K562 (cell line): Measurements from ENCODE around the gene TIMM50. TPM values are rescaled to one million over a fixed set of nuclear protein-coding genes. Genes with fewer than 3 reads are reported as not detected.

Experiments
- CCNT2 ChIP-seq: IDR thresholded peaks from 2 replicates; pipeline ENCODE4 v1.6.1; 2011; ENCODE audit warnings: borderline replicate concordance, low read depth, mild to moderate bottlenecking, moderate library complexity, mixed read lengths, low read length; ENCODE audit not compliant: insufficient read length; ENCODE audit errors: extremely low read depth
- CREM ChIP-seq: IDR thresholded peaks from 2 replicates; pipeline ENCODE4 v1.6.1; 2014; ENCODE audit warnings: antibody characterized with exemption, low read depth
- E2F1 ChIP-seq: sonication (generic); formaldehyde crosslinking; IDR thresholded peaks from 2 replicates; pipeline ENCODE4 v1.8.1; 2023; ENCODE audit warnings: mild to moderate bottlenecking, missing genetic modification reagents, moderate library complexity
- ERF ChIP-seq: fragments of 450-650 bp; formaldehyde crosslinking; IDR thresholded peaks from 2 replicates; pipeline ENCODE4 v1.4.0; 2020; ENCODE audit warnings: mild to moderate bottlenecking, mixed read lengths
- NFE2L1 ChIP-seq: fragments of 450-650 bp; IDR thresholded peaks from 2 replicates; pipeline ENCODE4 v1.6.1; 2016; ENCODE audit warnings: missing genetic modification characterization, low read depth, mild to moderate bottlenecking, missing compliant biosample characterization, moderate library complexity, borderline replicate concordance
- NFRKB ChIP-seq: fragments of 450-650 bp; IDR thresholded peaks from 2 replicates; pipeline ENCODE4 v1.6.1; 2016; ENCODE audit warnings: low read depth
- POLR3G ChIP-seq: IDR thresholded peaks from 2 replicates; pipeline ENCODE4 v1.6.1; 2011; ENCODE audit not compliant: insufficient read length, insufficient replicate concordance; ENCODE audit errors: extremely low read depth
- TRIM24 ChIP-seq, 2 experiments: fragments of 450-650 bp; IDR thresholded peaks; 2 replicates each; pipeline ENCODE4 v1.6.1; 2016
- ZBTB17 ChIP-seq: fragments of 450-650 bp; formaldehyde crosslinking; IDR thresholded peaks from 2 replicates; pipeline ENCODE4 v1.4.0; 2020; ENCODE audit warnings: mild to moderate bottlenecking
- ZBTB33 ChIP-seq: sonication (generic); formaldehyde crosslinking; IDR thresholded peaks from 2 replicates; pipeline ENCODE4 v1.8.1; 2023; ENCODE audit warnings: mild to moderate bottlenecking, missing genetic modification reagents
- ZFP30 ChIP-seq: fragments of 250-450 bp; sonication (Bioruptor Pico); IDR thresholded peaks from 2 replicates; pipeline ENCODE4 v1.8.0; 2022; ENCODE audit warnings: moderate library complexity, mild to moderate bottlenecking, inconsistent platforms, borderline replicate concordance
- ZKSCAN1 ChIP-seq: fragments of 150-350 bp; IDR thresholded peaks from 2 replicates; pipeline ENCODE4 v1.6.1; 2016; ENCODE audit warnings: low read depth, low read length
- ZKSCAN8 ChIP-seq: fragments of 200-800 bp; sonication (Bioruptor generic); IDR thresholded peaks from 2 replicates; pipeline ENCODE4 v1.6.1; 2016; ENCODE audit warnings: missing genetic modification characterization, missing compliant biosample characterization
- ZNF133 ChIP-seq: fragments of 250-450 bp; sonication (Bioruptor Pico); IDR thresholded peaks from 2 replicates; pipeline ENCODE4 v1.4.0; 2020; ENCODE audit warnings: mild to moderate bottlenecking
- ZNF197 ChIP-seq: fragments of 200-800 bp; sonication (Bioruptor generic); IDR thresholded peaks from 2 replicates; pipeline ENCODE4 v1.6.1; 2016; ENCODE audit warnings: low read depth, missing genetic modification characterization, missing compliant biosample characterization
- ZNF263 ChIP-seq: sonication (generic); formaldehyde crosslinking; IDR thresholded peaks from 2 replicates; pipeline ENCODE4 v1.8.0; 2022; ENCODE audit warnings: mild to moderate bottlenecking, missing genetic modification reagents, borderline replicate concordance
- ZNF41 ChIP-seq: fragments of 250-450 bp; sonication (Bioruptor Pico); conservative IDR thresholded peaks from 2 replicates; pipeline ENCODE4 v1.4.0; 2020; ENCODE audit warnings: mild to moderate bottlenecking
- polyA plus RNA-seq, 8 experiments: library from polyadenylated mRNA; depleted of rRNA in 4 of 8; stranded (reverse) in 5 of 8; unstranded in 3 of 8; fragments of >200 nt; fragmentation: Nextera tagmentation in 2 of 8; fragmentation: Illumina TruSeq in 1 of 8; extraction: Ambion mirVana in 2 of 8; extraction: Trizol in 1 of 8; gene quantifications; 2 replicates each; pipeline versions ENCODE4 v1.2.1 to v1.2.3, GENCODE V29; 2011 to 2014; ENCODE audit warnings: inconsistent platforms in 1 of 8, missing spikeins in 1 of 8
- total RNA-seq, 7 experiments: library from RNA; depleted of rRNA in 6 of 7; stranded (reverse); fragments of >200 nt in 6 of 7; fragmentation: Illumina TruSeq in 2 of 7; extraction: Trizol in 2 of 7; gene quantifications; 2 replicates each; pipeline versions ENCODE4 v1.2.1 to v1.2.3, GENCODE V29; 2011 to 2021; ENCODE audit warnings: low replicate concordance in 1 of 7
- TF ChIP-seq, protein P1 (sequence below), 3 experiments: fragments of 200-800 bp in 1 of 3; sonication (Bioruptor generic) in 1 of 3; sonication (generic) in 1 of 3; formaldehyde crosslinking in 1 of 3; IDR thresholded peaks; 2 replicates each; pipeline versions ENCODE4 v1.6.1 to v1.8.0; 2016 to 2022; ENCODE audit warnings: mild to moderate bottlenecking in 2 of 3, missing compliant biosample characterization in 2 of 3, missing genetic modification characterization in 2 of 3, missing genetic modification reagents in 1 of 3
- TF ChIP-seq, protein P2 (sequence below): fragments of 450-650 bp; formaldehyde crosslinking; IDR thresholded peaks from 2 replicates; pipeline ENCODE4 v1.4.0; 2020; ENCODE audit warnings: mild to moderate bottlenecking, moderate library complexity

TIMM50 gene
- total and polyA plus RNA-seq, 9 of the 15 experiments (the other 6 are each of a cell fraction or from before 2014, with no cell fraction given): 28.3 to 221 (median 170) TPM

GRCh38 chr19:39532233-39533002 lies 51.8 kb downstream of the TIMM50 start, which contains the start of gene EID2B (continued):
- TF ChIP-seq NFE2L1: no peak
- no peak for TF ChIP-seq NFRKB
- TF ChIP-seq, protein P1, sequence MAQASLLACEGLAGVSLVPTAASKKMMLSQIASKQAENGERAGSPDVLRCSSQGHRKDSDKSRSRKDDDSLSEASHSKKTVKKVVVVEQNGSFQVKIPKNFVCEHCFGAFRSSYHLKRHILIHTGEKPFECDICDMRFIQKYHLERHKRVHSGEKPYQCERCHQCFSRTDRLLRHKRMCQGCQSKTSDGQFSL (CRISPR knock-in tag; IDR thresholded peaks at IDR 0.05): no peak
- TF ChIP-seq, protein P1 (tag; IDR thresholded peaks at IDR 0.05): no peak
- TF ChIP-seq ZKSCAN8 (CRISPR knock-in tag): no peak
- 0 out of 2 replicates have a peak, but pooled peaks have one; percentile 60 for TF ChIP-seq E2F1 (CRISPR knock-in tag)
- TF ChIP-seq POLR3G: no peak
- TF ChIP-seq ZBTB17 (CRISPR knock-in tag): 0 out of 2 replicates have a peak, but pooled peaks have one; percentile 28
- TF ChIP-seq, protein P2, sequence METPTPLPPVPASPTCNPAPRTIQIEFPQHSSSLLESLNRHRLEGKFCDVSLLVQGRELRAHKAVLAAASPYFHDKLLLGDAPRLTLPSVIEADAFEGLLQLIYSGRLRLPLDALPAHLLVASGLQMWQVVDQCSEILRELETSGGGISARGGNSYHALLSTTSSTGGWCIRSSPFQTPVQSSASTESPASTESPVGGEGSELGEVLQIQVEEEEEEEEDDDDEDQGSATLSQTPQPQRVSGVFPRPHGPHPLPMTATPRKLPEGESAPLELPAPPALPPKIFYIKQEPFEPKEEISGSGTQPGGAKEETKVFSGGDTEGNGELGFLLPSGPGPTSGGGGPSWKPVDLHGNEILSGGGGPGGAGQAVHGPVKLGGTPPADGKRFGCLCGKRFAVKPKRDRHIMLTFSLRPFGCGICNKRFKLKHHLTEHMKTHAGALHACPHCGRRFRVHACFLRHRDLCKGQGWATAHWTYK (CRISPR knock-in tag): peak; percentile 59; the same call in 1 of the 2 replicates
- no peak; the same call in 1 of the 2 replicates for TF ChIP-seq ZKSCAN1
- peak; percentile 87 for TF ChIP-seq CREM
- no peak for TF ChIP-seq ZNF41 (CRISPR knock-in tag)
- no peak for TF ChIP-seq ZNF197 (CRISPR knock-in tag)
- no peak for TF ChIP-seq CCNT2
- no peak for TF ChIP-seq ZFP30 (CRISPR knock-in tag)
- 0 out of 2 replicates have a peak, but pooled peaks have one; percentile 21 for TF ChIP-seq ZNF263 (CRISPR knock-in tag)
- TF ChIP-seq ZBTB33 (CRISPR knock-in tag): peak; percentile 62
- no peak for TF ChIP-seq ZNF133 (CRISPR knock-in tag)
- no peak for TF ChIP-seq TRIM24 (IDR thresholded peaks at IDR 0.05)
- no peak for TF ChIP-seq ERF (CRISPR knock-in tag)
